ENCODE data around the gene SMAD2. TPM values are rescaled to one million over a fixed set of nuclear protein-coding genes. Genes with fewer than 3 reads are reported as not detected.

Gene SMAD2
- total RNA-seq, 2 experiments from 2014 or later: 80.4 to 83.0 TPM

- Mint-ChIP-seq H3K27ac (no peak overlapping the region), H3K4me3 (no peak overlapping the region), H3K4me1 (ENCODE audit: low read depth) (no peaks in the 10 kb centered on the region), H3K36me3 (ENCODE audit: low read depth) (no peaks in the 10 kb centered on the region), H3K9me3 (no peaks in the 10 kb centered on the region), H3K27me3 (peaks cover 4% of the 10 kb centered on the region)
- no peak overlapping the region for H3K4me3 ChIP-seq (ENCODE audit: low read length)
- no peak for DNase-seq
- CTCF ChIA-PET: no interaction called here
- H3K4me1 ChIP-seq (ENCODE audit: insufficient read depth, low read length): no peaks in the 10 kb centered on the region
- POLR2A ChIA-PET: no interaction called here
- no peak for TF ChIP-seq CTCF (IDR thresholded peaks at IDR 0.05)
- peaks cover 0 to 2% of the 10 kb centered on the region in 2 experiments for H3K27me3 ChIP-seq (ENCODE audit: control insufficient read depth in 1 of 2, insufficient read depth in 2 of 2, low read length in 2 of 2)
- H3K9me3 ChIP-seq (ENCODE audit: control insufficient read depth in 1 of 2, insufficient read depth in 1 of 2, low read length in 2 of 2): no peaks in the 10 kb centered on the region
- no peak overlapping the region for H3K27ac ChIP-seq (ENCODE audit: low read depth in 1 of 2, low read length in 2 of 2)
- no peak for ATAC-seq (ENCODE audit: poor library complexity)
- intact Hi-C loops (cut with DNase I, micrococcal nuclease): no loop called here
- H3K36me3 ChIP-seq (ENCODE audit: insufficient read depth, low read length): no peaks in the 10 kb centered on the region
These were observed 130.2 kb downstream of the SMAD2 start for GRCh38 chr18:47800248-47800647.

GRCh38 chr18:47799376-47799775 lies 131.1 kb downstream of the SMAD2 start:
- Mint-ChIP-seq H3K27me3 (peaks cover 4% of the 10 kb centered on the region), H3K9me3 (no peaks in the 10 kb centered on the region), H3K27ac (no peak overlapping the region), H3K4me3 (no peak overlapping the region), H3K36me3 (ENCODE audit: low read depth) (no peaks in the 10 kb centered on the region), H3K4me1 (ENCODE audit: low read depth) (no peaks in the 10 kb centered on the region)
- no peak overlapping the region for H3K4me3 ChIP-seq (ENCODE audit: low read length)
- H3K27ac ChIP-seq (ENCODE audit: low read depth in 1 of 2, low read length in 2 of 2): no peak overlapping the region
- no peak for ATAC-seq (ENCODE audit: poor library complexity)
- H3K4me1 ChIP-seq (ENCODE audit: insufficient read depth, low read length): no peaks in the 10 kb centered on the region
- H3K27me3 ChIP-seq (ENCODE audit: control insufficient read depth in 1 of 2, insufficient read depth in 2 of 2, low read length in 2 of 2): peaks cover 0 to 2% of the 10 kb centered on the region in 2 experiments
- intact Hi-C loops (cut with DNase I, micrococcal nuclease): no loop called here
- no peaks in the 10 kb centered on the region for H3K9me3 ChIP-seq (ENCODE audit: control insufficient read depth in 1 of 2, insufficient read depth in 1 of 2, low read length in 2 of 2)
- no peaks in the 10 kb centered on the region for H3K36me3 ChIP-seq (ENCODE audit: insufficient read depth, low read length)
- no peak for DNase-seq
- ChIA-PET CTCF (no interaction called here), POLR2A (no interaction called here)
- TF ChIP-seq CTCF (IDR thresholded peaks at IDR 0.05): no peak

- intact Hi-C loops (cut with DNase I, micrococcal nuclease): no loop called here
- Mint-ChIP-seq H3K27me3 (peaks cover 4% of the 10 kb centered on the region), H3K36me3 (ENCODE audit: low read depth) (no peaks in the 10 kb centered on the region), H3K27ac (no peak overlapping the region), H3K9me3 (no peaks in the 10 kb centered on the region), H3K4me1 (ENCODE audit: low read depth) (no peaks in the 10 kb centered on the region), H3K4me3 (no peak overlapping the region)
- POLR2A ChIA-PET: no interaction called here
- CTCF ChIA-PET: no interaction called here
- Histone ChIP-seq H3K9me3 (ENCODE audit: control insufficient read depth in 1 of 2, insufficient read depth in 1 of 2, low read length in 2 of 2) (no peaks in the 10 kb centered on the region), H3K27ac (ENCODE audit: low read depth in 1 of 2, low read length in 2 of 2) (no peak overlapping the region), H3K36me3 (ENCODE audit: insufficient read depth, low read length) (no peaks in the 10 kb centered on the region), H3K4me3 (ENCODE audit: low read length) (no peak overlapping the region), H3K27me3 (ENCODE audit: control insufficient read depth in 1 of 2, insufficient read depth in 2 of 2, low read length in 2 of 2) (peaks cover 0 to 2% of the 10 kb centered on the region in 2 experiments), H3K4me1 (ENCODE audit: insufficient read depth, low read length) (no peaks in the 10 kb centered on the region)
- no peak for TF ChIP-seq CTCF (IDR thresholded peaks at IDR 0.05)
- no peak for ATAC-seq (ENCODE audit: poor library complexity)
- no peak for DNase-seq
These were observed 132.1 kb downstream of the SMAD2 start for GRCh38 chr18:47798366-47798765.
